Measurements from ENCODE around the gene CCL26.
"Not testable (repeated sequence)": the region's sequence is repeated elsewhere in the genome, so short reads cannot be mapped to it uniquely, and the experiment has no call there.

Gene CCL26

DNA sequence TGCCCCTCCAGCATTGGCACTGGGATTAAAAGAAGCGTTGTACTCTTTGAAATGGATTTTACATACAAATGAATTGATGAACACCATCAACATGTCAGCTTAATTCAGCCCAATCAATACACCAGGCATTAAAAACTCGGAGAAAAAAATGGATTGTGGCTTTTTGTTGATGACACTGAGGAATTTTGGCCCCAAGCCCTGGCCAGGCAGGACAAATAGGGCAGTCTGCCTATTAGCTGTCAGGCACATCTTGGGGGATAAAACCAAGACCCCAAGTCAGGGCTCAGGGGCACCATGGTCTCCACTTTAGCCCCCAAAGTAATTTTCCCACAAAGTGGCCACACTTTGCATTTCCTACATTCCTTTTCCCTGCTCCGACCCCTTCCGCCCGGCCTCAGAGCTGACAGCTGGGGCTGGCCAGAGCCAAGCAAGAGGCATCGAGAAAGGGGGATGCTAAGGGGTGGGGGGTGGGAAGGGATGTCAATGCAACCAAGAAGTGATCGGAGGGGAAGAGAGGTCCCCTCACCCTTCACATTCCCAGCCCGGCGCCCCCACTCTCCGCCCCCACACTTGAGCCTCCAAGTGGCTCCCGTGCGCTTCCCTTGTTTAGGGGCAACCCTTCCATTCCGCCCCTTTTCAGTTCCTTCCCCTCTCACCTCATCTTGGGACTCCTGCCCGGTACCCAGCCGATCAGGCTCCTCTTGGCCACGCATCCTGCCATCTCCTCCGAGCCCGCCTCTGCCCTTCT is 34.0 kb downstream of the CCL26 start:
- no peak for DNase-seq

DNA sequence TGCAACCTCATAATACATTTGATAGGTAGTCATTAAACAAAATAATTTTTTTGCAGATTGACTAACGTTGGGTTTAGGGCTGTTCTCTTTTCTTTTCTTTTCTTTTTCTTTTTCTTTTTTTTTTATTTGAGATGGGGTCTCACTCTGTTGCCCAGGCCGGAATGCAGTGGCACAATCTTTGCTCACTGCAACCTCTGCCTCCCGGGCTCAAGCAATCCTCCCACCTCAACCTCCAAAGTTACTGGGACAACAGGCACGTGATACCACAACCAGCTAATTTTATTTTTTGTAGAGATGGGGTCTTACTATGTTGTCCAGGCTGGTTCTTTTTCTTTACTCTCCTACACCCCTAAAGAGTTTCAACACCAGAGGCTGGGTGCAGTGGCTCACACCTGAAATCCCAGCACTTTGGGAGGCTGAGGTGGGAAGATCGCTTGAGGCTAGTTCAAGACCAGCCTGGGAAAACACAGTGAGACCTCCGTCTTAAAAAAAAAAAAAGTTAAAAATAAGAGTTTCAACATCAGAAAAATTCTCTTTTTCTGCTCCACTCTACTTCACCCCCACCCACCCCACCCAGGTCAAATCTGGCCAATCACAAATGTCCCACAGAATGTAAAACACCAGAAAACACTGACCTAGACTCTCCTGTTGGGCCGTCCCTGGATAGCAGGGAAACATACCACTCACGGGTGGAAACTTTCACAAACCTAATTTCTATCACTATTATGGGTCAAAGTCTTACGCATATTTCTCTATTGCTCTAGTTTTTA is 36.2 kb downstream of the CCL26 start:
- no peak for DNase-seq

DNA sequence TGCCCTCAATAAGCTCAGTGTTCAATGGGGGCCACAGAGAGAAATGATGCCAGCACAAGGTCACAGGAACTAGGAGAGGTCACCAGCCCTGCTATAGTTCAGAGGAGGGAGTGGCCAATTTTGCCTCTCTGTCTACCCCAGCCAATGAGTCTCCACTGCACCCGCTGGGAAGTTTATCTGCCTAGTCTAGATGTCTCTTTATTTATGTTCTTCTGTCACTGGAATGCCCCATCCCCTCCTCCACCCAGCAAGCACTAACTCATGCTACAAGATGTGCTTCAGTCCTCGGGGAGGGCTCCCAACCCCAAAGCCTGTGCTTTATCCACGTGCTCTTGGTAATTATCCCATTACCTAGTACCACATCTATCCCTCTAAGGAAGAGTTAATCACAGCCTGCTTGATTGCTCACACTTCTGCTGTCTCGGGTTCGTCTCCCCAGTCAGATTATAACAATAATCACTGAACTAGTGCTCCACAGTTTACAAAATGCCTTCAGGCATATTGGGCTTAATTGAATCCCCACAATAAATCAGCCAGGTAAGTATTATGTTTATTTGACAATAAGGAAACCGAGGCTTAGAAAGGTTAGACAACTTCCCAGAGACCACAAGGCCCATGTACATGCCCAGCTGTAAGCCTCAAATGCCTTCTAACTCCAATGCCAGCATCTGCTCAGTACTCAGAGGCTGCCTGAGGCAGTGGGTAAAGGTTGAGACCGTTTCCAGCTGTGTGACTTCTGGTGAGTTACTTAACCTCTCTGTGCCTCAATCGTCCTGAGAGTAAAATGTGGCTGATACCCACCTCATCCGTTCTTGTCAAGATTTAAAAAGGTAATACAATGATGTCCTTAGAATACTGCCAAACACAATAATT is 37.2 kb downstream of the CCL26 start:
- no peak for DNase-seq

DNA sequence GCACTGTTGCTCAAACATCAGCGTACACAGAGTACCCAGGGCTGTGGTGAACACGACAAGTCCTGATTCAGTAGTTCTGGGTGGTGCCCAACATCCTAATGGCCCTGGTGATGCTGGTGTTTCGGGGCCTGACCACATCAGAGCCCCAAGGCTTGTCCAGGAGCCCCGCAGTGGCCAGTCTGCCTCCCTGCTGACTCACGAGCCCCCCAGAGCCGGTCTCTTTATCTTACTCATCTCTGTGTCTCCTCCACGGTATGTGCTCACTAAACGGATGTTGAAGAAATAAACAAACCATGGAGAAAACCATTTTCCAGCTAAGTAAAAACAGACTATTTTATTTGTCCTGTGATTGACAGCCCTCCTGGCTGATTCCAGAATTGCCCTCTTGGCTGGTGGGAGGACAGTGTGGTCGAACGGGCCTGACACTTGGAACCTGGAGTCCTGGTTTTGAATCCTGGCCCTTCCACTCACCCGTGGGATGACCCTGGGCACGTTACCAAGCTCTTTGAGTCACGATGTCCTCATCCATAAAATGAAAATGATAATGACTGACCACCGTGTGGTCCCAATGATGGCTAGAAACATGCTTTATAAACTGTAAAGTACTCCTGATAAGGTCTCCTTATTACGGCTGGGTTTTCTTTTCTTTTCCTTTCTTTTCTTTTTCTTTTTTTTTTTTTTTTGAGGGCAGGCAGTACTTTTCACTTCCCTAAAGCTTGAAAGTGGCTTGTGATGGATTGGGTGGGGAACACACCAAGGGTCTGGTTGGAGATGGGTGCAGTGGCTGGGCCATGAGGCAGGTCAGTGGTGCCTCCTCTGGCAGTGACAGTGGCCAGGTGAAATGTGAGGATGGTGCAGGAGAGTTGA is 39.0 kb downstream of the CCL26 start:
- DNase-seq: no peak

DNA sequence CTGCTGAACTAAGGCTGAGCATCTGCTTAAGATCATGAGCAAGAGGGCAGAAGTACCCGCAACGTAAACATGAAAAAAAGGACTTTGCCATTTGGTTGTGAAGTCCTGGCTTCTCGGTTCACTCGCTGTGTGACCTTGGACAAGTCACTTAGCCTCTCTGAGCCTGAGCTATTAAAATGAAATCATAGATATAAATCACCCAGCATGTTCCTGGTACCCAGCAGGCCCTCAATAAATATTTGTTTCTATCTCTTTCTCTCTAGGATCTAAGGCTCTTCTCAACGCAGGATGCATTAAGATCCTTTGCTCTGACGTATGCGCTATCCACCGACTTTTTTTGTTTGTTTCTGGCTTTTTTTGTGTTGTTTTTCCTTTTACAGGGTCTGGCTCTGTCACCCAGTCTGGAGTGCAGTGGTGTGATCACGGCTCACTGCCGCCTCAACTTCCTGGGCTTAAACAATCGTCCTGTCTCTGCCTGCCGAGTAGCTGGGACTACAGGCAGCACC is 39.9 kb downstream of the CCL26 start:
- DNase-seq: no peak

DNA sequence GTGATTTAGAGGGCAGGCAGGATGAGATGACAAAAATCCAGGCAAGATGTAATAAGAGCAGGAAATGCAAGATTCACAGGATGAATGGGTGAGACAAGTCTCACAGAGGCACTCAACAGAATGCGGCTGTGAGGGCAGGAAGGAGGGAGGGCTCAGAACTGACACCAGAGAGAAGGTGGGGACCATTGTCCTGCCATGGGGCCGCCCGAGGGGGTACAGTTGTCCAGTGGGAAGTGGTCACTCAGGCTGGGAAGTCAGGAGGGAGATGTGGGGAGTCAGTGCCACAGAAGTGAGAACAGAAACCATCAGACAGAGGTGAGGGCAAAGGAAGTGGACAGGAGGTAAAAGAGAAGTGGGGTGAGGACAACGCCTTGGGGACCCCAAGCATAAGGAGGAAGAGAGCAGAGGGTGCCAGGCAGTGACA is 42.1 kb downstream of the CCL26 start:
- no peak for DNase-seq

DNA sequence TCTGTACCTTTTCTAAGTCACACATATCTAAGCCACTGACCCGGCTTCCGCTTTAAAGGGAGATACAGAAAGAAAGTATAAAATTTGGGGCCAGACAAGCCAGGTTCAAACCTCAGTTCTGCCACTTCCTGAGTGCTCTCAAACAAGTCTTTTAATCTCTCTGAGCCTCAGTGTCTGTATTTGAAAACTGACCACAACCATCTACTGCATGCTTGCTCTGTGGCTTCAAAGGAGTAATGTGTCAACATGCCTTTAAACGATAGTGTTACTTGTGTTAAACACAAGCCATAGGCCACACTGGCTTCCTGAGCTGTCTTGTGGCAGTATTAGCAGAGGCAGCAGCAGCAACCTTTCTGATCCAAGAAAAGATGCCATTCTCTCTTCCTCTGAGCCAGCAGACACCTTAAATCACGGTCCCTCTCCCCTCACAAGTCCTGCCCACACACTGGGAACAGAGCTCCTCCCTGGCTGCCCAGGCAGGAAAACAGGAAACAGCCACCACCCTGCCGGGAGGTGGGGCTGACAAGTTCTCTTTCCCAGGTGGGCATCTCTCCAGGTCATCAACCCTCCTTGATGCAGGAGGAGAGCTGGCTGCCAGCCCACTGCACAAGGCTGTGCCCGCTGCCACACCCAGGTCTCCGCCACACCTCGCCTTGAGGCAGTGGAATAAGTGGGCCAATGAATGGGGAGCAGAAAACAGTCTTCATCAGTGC is 44.0 kb downstream of the CCL26 start:
- DNase-seq: no peak

DNA sequence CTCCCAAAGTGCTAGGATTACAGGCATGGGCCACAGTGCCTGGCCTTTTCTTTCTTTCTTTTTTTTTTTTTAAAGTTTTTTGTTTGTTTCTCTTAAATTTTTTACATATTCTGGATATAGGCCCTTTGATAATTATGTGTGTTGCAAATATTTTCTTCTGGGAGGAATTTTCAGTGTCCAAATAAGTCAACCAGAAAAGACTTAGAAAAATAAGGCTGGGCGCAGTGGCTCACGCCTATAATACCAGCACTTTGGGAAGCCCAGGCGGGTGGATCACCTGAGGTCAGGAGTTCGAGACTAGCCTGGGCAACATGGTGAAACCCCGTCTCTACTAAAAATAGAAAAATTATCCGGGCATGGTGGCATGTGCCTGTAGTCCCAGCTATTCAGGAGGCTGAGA is 44.7 kb downstream of the CCL26 start:
- DNase-seq: not testable (repeated sequence)

DNA sequence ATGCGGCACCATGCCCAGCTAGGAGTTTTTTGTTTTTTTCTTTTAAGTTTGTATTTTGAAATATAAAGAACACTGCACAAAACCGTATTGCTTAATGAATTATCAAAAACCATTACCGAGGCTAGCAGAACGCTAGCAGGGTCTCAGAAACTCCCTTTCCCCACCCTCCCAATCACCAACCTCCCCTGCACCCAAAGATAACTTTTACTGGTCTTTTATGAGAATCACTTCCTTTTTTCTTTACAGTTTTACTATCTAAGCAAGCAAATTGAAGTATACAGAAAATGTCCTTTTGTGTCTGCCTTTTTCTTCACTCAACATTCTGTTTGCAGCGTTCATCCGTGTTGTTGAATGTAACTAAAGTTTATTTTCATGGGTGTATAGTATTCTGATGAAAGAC is 46.7 kb downstream of the CCL26 start:
- DNase-seq: no peak

DNA sequence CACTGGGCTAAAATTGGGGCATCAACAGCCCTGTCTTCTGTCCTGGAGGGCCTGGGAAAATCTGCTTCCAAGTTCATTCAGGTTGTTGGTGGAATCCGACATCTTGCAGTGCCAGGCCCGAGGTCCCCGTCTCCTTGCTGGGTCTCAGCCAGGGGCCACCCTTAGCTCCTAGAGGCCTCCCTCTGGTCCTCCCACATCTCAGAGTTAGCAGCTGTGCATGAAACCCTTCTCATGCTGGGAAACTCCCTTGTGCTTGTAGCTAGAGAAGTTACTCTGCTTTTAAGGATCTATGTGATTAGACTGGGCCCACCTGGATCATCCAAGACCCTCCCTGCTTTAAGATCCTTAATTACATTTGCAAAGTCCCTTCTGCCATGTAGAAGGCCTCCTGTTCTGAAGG is 48.6 kb downstream of the CCL26 start:
- DNase-seq: no peak

DNA sequence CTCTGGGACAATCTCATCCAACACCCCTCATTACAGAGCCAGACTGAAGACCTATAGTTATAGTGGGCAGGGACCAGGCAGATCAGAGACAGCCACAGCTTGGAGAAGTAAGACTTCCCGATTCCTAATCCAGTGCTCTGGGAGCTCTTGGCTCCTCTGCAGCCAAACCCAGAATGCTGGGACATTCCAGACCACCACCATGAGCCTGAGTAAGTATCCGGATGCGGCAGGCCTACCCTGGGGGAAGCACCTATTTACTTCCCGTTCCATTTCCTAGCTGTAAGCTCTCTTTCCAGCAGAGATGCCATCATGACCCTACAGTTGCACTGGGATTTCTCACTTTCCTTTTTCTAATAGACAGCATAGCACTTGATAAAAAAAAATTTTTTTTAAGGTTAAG is 49.6 kb downstream of the CCL26 start:
- DNase-seq: no peak

DNA sequence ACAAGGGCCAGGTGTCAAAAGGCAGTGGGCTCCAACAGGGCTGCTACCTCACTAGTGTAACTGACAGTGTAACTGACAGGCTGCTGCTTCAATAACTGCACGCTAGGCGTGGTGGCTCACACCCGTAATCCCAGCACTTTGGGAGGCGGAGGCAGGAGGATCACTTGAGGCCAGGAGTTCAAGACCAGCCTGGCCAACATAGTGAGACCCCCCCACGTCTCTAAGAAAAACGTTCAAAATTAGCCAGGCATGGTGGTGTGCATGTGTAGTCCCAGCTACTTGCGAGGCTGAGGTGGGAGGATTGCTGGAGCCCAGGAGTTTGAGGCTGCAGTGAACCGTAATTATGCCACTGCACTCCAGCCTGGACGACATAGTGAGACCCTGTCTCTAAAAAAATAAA is 50.1 kb downstream of the CCL26 start:
- not testable (repeated sequence) for DNase-seq

DNA sequence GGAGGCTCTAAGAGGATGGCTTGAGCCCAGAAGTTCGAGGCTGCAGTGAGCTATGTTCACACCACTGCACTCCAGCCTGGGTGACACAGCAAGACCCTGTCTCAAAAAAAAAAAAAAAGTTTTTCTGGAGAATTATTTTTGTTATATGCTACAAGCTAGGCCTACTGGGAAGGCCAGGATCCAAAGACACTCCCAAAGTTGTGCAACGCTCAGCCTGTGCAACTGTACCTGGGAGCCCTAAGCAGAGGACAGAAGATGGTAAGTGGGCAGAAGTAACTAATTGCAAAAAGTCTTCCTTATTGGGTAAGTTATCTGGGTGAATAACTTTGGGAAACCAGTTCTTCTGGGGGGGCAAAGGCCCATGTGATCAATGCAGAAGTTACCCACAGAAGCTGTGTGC is 50.6 kb downstream of the CCL26 start:
- DNase-seq: no peak

DNA sequence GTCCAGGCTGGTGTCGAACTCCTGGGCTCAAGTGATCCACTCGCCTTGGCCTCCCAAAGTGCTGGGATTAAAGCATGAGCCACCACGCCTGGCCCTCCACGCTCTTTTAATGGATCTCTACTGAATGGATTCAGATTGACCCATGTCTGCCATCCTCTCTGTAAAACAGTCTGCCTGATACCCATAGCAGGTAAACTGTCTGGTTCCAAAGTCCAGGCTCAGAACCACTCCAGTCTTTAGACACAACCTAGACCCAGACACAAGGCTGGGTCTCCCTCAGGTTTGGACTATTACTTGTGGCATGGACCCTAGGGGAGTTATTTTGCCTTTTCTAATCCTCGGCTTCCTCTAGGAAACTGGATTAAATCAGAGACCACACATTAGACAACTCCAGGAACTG is 52.4 kb downstream of the CCL26 start:
- no peak for DNase-seq
